IMR-90 (cell line): ENCODE data around the gene OR2F2.

Source experiments
- CEBPB ChIP-seq: IDR thresholded peaks from 2 replicates; pipeline ENCODE4 v1.6.1; 2012; ENCODE audit warnings: low read depth, low read length, improper control_type of control experiment
- CTCF ChIP-seq: conservative IDR thresholded peaks from 2 replicates; pipeline ENCODE4 v1.5.1; 2012; ENCODE audit warnings: mild to moderate bottlenecking, low read depth, low read length, improper control_type of control experiment
- MAZ ChIP-seq: IDR thresholded peaks from 2 replicates; pipeline ENCODE4 v1.6.1; 2012; ENCODE audit warnings: low read depth, mild to moderate bottlenecking, low read length, improper control_type of control experiment, moderate library complexity, borderline replicate concordance
- NFE2L2 ChIP-seq: fragments of 150-350 bp; IDR thresholded peaks from 2 replicates; pipeline ENCODE4 v1.6.1; 2016; ENCODE audit warnings: low read depth, mild to moderate bottlenecking, low read length
- POLR2A ChIP-seq: IDR thresholded peaks from 2 replicates; pipeline ENCODE4 v1.6.1; 2012; ENCODE audit warnings: mild to moderate bottlenecking, low read depth, low read length
- RCOR1 ChIP-seq: IDR thresholded peaks from 2 replicates; pipeline ENCODE4 v1.6.1; 2012; ENCODE audit warnings: mild to moderate bottlenecking, low read length, improper control_type of control experiment; ENCODE audit not compliant: insufficient replicate concordance
- USF2 ChIP-seq: fragments of 150-350 bp; IDR thresholded peaks from 2 replicates; pipeline ENCODE4 v1.6.1; 2017; ENCODE audit warnings: mild to moderate bottlenecking, antibody characterized with exemption, low read length, low read depth

- TF ChIP-seq CTCF (no peak), NFE2L2 (no peak), MAZ (no peak), CEBPB (no peak), POLR2A (no peak), RCOR1 (no peak), USF2 (no peak)
These were observed 45.0 kb downstream of the OR2F2 start for GRCh38 chr7:143979998-143980397.
